ENCODE data around the gene ALKBH5. TPM values are rescaled to one million over a fixed set of nuclear protein-coding genes. Genes with fewer than 3 reads are reported as not detected.

ALKBH5 gene
- total RNA-seq, 4 donors from 2014 or later = 66.5 to 136 (median 98.5) TPM

GRCh38 chr17:18253947-18254821 lies 70.6 kb downstream of the ALKBH5 start:
- H3K27me3 ChIP-seq = no peaks in the 10 kb centered on the region
- peaks cover 0 to 14% of the 10 kb centered on the region in 2 donors for H3K4me1 ChIP-seq
- no peaks in the 10 kb centered on the region for H3K36me3 ChIP-seq
- H3K4me3 ChIP-seq = no peak overlapping the region
- no peak for DNase-seq
- TF ChIP-seq POLR2A (IDR thresholded peaks at IDR 0.05) (no peak), CTCF (IDR thresholded peaks at IDR 0.05) (no peak)
- no peaks in the 10 kb centered on the region for H3K9me3 ChIP-seq
- H3K27ac ChIP-seq = no peak overlapping the region
- intact Hi-C loops (cut with DNase I; ENCODE audit: low total_unique reads) = no loop called here

GRCh38 chr17:18254888-18255649 lies 71.4 kb downstream of the ALKBH5 start:
- no peaks in the 10 kb centered on the region for H3K9me3 ChIP-seq
- H3K4me3 ChIP-seq = no peak overlapping the region
- H3K27me3 ChIP-seq = no peaks in the 10 kb centered on the region
- intact Hi-C loops (cut with DNase I; ENCODE audit: low total_unique reads) = no loop called here
- H3K36me3 ChIP-seq = no peaks in the 10 kb centered on the region
- DNase-seq = no peak
- no peak overlapping the region for H3K27ac ChIP-seq
- H3K4me1 ChIP-seq = peaks cover 0 to 17% of the 10 kb centered on the region in 2 donors
- no peak for TF ChIP-seq POLR2A (IDR thresholded peaks at IDR 0.05)
- TF ChIP-seq CTCF (IDR thresholded peaks at IDR 0.05) = no peak

- intact Hi-C loops (cut with DNase I; ENCODE audit: low total_unique reads) = no loop called here
- no peak overlapping the region for H3K4me3 ChIP-seq
Measured at GRCh38 chr17:18256351-18256750, 72.7 kb downstream of the ALKBH5 start.

GRCh38 chr17:18256776-18257175 lies 73.1 kb downstream of the ALKBH5 start:
- H3K27ac ChIP-seq = peak overlapping the region in 1 of 2 donors; percentile 82
- H3K36me3 ChIP-seq = no peaks in the 10 kb centered on the region
- H3K4me3 ChIP-seq = no peak overlapping the region
- no peaks in the 10 kb centered on the region for H3K27me3 ChIP-seq
- no peak for DNase-seq
- intact Hi-C loops (cut with DNase I; ENCODE audit: low total_unique reads) = no loop called here
- H3K4me1 ChIP-seq = peaks cover 0 to 25% of the 10 kb centered on the region in 2 donors
- TF ChIP-seq POLR2A (IDR thresholded peaks at IDR 0.05) = no peak
- TF ChIP-seq CTCF (IDR thresholded peaks at IDR 0.05) = no peak
- no peaks in the 10 kb centered on the region for H3K9me3 ChIP-seq

More at GRCh38 chr17:18256351-18256750, 72.7 kb downstream of the ALKBH5 start:
- TF ChIP-seq POLR2A (IDR thresholded peaks at IDR 0.05) (no peak), CTCF (IDR thresholded peaks at IDR 0.05) (no peak)
- peaks cover 0 to 20% of the 10 kb centered on the region in 2 donors for H3K4me1 ChIP-seq
- H3K36me3 ChIP-seq = no peaks in the 10 kb centered on the region
- H3K9me3 ChIP-seq = no peaks in the 10 kb centered on the region
- H3K27me3 ChIP-seq = no peaks in the 10 kb centered on the region
- no peak overlapping the region for H3K27ac ChIP-seq
- no peak for DNase-seq
